ENCODE measurements around the gene ST3GAL3.
A peak's percentile ranks its signal among the peaks of the same experiment; 100 is the strongest.

ST3GAL3 gene

GRCh38 chr1:43974443-43975248, 267.3 kb downstream of the ST3GAL3 start, which contains the start of gene ATP6V0B:
Gene ATP6V0B (plus strand): TSS chr1:43974960. CDS start chr1:43975041, 81 bp downstream.
- peak; percentile 82 for ATAC-seq

GRCh38 chr1:43975249-43975961, 268.1 kb downstream of the ST3GAL3 start:
- ATAC-seq (peak; percentile 1), DNase-seq (peak in 1 of 2 donors; percentile 29)
- Mint-ChIP-seq H3K27ac (peak overlapping the region; percentile 66 to 83), H3K27me3 (no peaks in the 10 kb centered on the region), H3K4me1 (peaks cover 70% of the 10 kb centered on the region), H3K9me3 (no peaks in the 10 kb centered on the region), H3K4me3 (peak overlapping the region; percentile 94 to 95)

More at GRCh38 chr1:43974443-43975248, 267.3 kb downstream of the ST3GAL3 start, which contains the start of gene ATP6V0B:
- peak; percentile 91 to 94 for DNase-seq
- Mint-ChIP-seq H3K4me1 (peaks cover 72% of the 10 kb centered on the region), H3K9me3 (no peaks in the 10 kb centered on the region), H3K27me3 (no peaks in the 10 kb centered on the region), H3K4me3 (peak within 1 kb of the TSS; percentile 94 to 95), H3K27ac (peak within 1 kb of the TSS; percentile 95 to 96)

GRCh38 chr1:43976045-43976444, 268.7 kb downstream of the ST3GAL3 start:
- no peak overlapping the region for H3K27ac Mint-ChIP-seq
- peaks cover 70% of the 10 kb centered on the region for H3K4me1 Mint-ChIP-seq
- DNase-seq (no peak), ATAC-seq (no peak)
- peak overlapping the region; percentile 94 to 95 for H3K4me3 Mint-ChIP-seq
- no peaks in the 10 kb centered on the region for H3K27me3 Mint-ChIP-seq
- no peaks in the 10 kb centered on the region for H3K9me3 Mint-ChIP-seq

GRCh38 chr1:43976890-43977289, 269.6 kb downstream of the ST3GAL3 start:
- peak overlapping the region; percentile 2 to 95 for H3K4me3 Mint-ChIP-seq
- H3K9me3 Mint-ChIP-seq = no peaks in the 10 kb centered on the region
- DNase-seq (no peak), ATAC-seq (no peak)
- no peak overlapping the region for H3K27ac Mint-ChIP-seq
- H3K4me1 Mint-ChIP-seq = peaks cover 65% of the 10 kb centered on the region
- no peaks in the 10 kb centered on the region for H3K27me3 Mint-ChIP-seq

- Mint-ChIP-seq H3K27me3 (no peaks in the 10 kb centered on the region), H3K27ac (peak overlapping the region in 1 of 2 donors; percentile 35), H3K4me3 (peak overlapping the region; percentile 41 to 75), H3K4me1 (peaks cover 61% of the 10 kb centered on the region), H3K9me3 (no peaks in the 10 kb centered on the region)
- DNase-seq (no peak), ATAC-seq (no peak)
Measured at GRCh38 chr1:43977376-43978263, 270.3 kb downstream of the ST3GAL3 start.

GRCh38 chr1:43978264-43978550, 270.9 kb downstream of the ST3GAL3 start:
- DNase-seq (no peak), ATAC-seq (no peak)
- Mint-ChIP-seq H3K4me1 (peaks cover 59% of the 10 kb centered on the region), H3K4me3 (peak overlapping the region; percentile 41 to 75), H3K27me3 (no peaks in the 10 kb centered on the region), H3K9me3 (no peaks in the 10 kb centered on the region), H3K27ac (no peak overlapping the region)

GRCh38 chr1:43978551-43979260, 271.4 kb downstream of the ST3GAL3 start, which contains the start of gene B4GALT2:
Gene B4GALT2 (plus strand): TSS chr1:43979210. CDS start chr1:43981161, 1,951 bp downstream.
- Mint-ChIP-seq H3K4me1 (peaks cover 54% of the 10 kb centered on the region), H3K4me3 (peak within 1 kb of the TSS; percentile 84 to 89), H3K27ac (peak within 1 kb of the TSS; percentile 55 to 89), H3K27me3 (no peaks in the 10 kb centered on the region), H3K9me3 (no peaks in the 10 kb centered on the region)
- peak; percentile 24 for ATAC-seq
- DNase-seq = peak; percentile 33 to 36

GRCh38 chr1:43979261-43979527, 271.9 kb downstream of the ST3GAL3 start:
- ATAC-seq (no peak), DNase-seq (no peak)
- no peak overlapping the region for H3K27ac Mint-ChIP-seq
- no peak overlapping the region for H3K4me3 Mint-ChIP-seq
- H3K9me3 Mint-ChIP-seq = no peaks in the 10 kb centered on the region
- no peaks in the 10 kb centered on the region for H3K27me3 Mint-ChIP-seq
- peaks cover 49% of the 10 kb centered on the region for H3K4me1 Mint-ChIP-seq

- Mint-ChIP-seq H3K9me3 (no peaks in the 10 kb centered on the region), H3K4me3 (peak overlapping the region; percentile 84 to 89), H3K27me3 (no peaks in the 10 kb centered on the region), H3K27ac (peak overlapping the region; percentile 50 to 89), H3K4me1 (peaks cover 46% of the 10 kb centered on the region)
- DNase-seq = peak; percentile 26 to 37
- peak; percentile 24 for ATAC-seq
Measured at GRCh38 chr1:43979528-43980254, 272.4 kb downstream of the ST3GAL3 start.

GRCh38 chr1:43980255-43981134, 273.2 kb downstream of the ST3GAL3 start:
- Mint-ChIP-seq H3K27ac (peak overlapping the region in 1 of 2 donors; percentile 50), H3K9me3 (no peaks in the 10 kb centered on the region), H3K27me3 (no peaks in the 10 kb centered on the region), H3K4me3 (peak overlapping the region; percentile 84 to 89), H3K4me1 (peaks cover 46% of the 10 kb centered on the region)
- DNase-seq (no peak), ATAC-seq (no peak)

All from stimulated activated naive CD8-positive, alpha-beta T cell treated with anti-CD3 and anti-CD28 coated beads, Interleukin-15, amount 100 ng/mL, for 72 hours (primary cell).